Measurements from ENCODE around the gene MICU1. TPM values are rescaled to one million over a fixed set of nuclear protein-coding genes. Genes with fewer than 3 reads are reported as not detected.
"Not testable (repeated sequence)": the region's sequence is repeated elsewhere in the genome, so short reads cannot be mapped to it uniquely, and the experiment has no call there.

The MICU1 gene
- total and polyA plus RNA-seq, 7 donors, result 29.4 to 53.5 (median 33.9) TPM

GRCh38 chr10:72325243-72326175 lies 300.4 kb downstream of the MICU1 start:
- DNase-seq, result peak; percentile 81
- TF ChIP-seq POLR2AphosphoS5 (IDR thresholded peaks at IDR 0.05), result peak in 1 of 4 donors; percentile 28
- intact Hi-C loops (cut with DNase I); H3K27me3 ChIP-seq; H3K4me3 ChIP-seq; H3K36me3 ChIP-seq; H3K9me3 ChIP-seq: not testable (repeated sequence)
- 85 to 86% methylated on average over 49 of the region's 49 CpGs for WGBS, 2 donors
- Histone ChIP-seq H3K27ac (peak overlapping the region; percentile 27 to 60 (median 50)), H3K4me1 (peaks cover 0 to 35% (median 32%) of the 10 kb centered on the region in 4 donors)

DNA sequence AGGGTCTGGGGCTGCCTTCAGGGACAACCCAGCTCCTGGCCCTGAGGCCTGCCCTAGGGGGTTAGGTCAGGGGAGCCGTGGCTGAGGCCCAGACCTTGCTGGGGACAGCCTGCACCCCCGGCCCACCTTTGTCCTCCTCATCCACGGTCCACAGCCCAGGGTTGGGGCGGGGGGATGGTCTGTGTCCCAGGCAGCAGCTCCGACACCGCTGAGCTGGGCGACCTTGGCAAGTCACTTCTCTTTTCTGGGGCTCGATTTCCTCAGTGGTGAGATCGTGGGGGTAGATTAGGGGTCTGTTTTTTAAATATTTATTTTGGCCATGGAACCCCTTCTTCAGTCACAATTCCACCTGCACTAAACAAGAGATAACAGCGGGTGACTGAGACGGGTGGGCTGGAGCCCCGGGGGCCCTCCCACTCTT lies 302.1 kb downstream of the MICU1 start:
- no peaks in the 10 kb centered on the region for H3K36me3 ChIP-seq
- H3K4me3 ChIP-seq, result no peak overlapping the region
- H3K4me1 ChIP-seq, result peaks cover 0 to 50% (median 48%) of the 10 kb centered on the region in 4 donors
- no peaks in the 10 kb centered on the region for H3K9me3 ChIP-seq
- H3K27me3 ChIP-seq, result no peaks in the 10 kb centered on the region
- intact Hi-C loops (cut with DNase I), result no loop called here
- DNase-seq, result no peak
- 60 to 81% methylated on average over 12 of the region's 12 CpGs for WGBS, 2 donors
- H3K27ac ChIP-seq, result no peak overlapping the region
- TF ChIP-seq POLR2AphosphoS5 (IDR thresholded peaks at IDR 0.05) (no peak), POLR2A (IDR thresholded peaks at IDR 0.05) (no peak), CTCF (IDR thresholded peaks at IDR 0.05) (no peak)

GRCh38 chr10:72323108-72323749 lies 302.6 kb downstream of the MICU1 start:
- Histone ChIP-seq H3K4me1 (peaks cover 0 to 48% (median 46%) of the 10 kb centered on the region in 4 donors), H3K4me3 (no peak overlapping the region), H3K27ac (no peak overlapping the region), H3K27me3 (no peaks in the 10 kb centered on the region), H3K36me3 (no peaks in the 10 kb centered on the region), H3K9me3 (no peaks in the 10 kb centered on the region)
- no peak for DNase-seq
- TF ChIP-seq POLR2AphosphoS5 (IDR thresholded peaks at IDR 0.05) (no peak), EP300 (IDR thresholded peaks at IDR 0.05) (no peak), POLR2A (IDR thresholded peaks at IDR 0.05) (no peak), CTCF (IDR thresholded peaks at IDR 0.05) (no peak)
- WGBS, 2 donors, result 93 to 94% methylated on average over 10 of the region's 10 CpGs
- intact Hi-C loops (cut with DNase I), result no loop called here

- TF ChIP-seq POLR2A (IDR thresholded peaks at IDR 0.05), result no peak
- TF ChIP-seq CTCF (IDR thresholded peaks at IDR 0.05), result no peak
- no peak for TF ChIP-seq EP300 (IDR thresholded peaks at IDR 0.05)
- Histone ChIP-seq H3K27me3 (no peaks in the 10 kb centered on the region), H3K4me1 (peaks cover 0 to 42% (median 40%) of the 10 kb centered on the region in 4 donors), H3K27ac (no peak overlapping the region), H3K36me3 (no peaks in the 10 kb centered on the region), H3K4me3 (no peak overlapping the region), H3K9me3 (no peaks in the 10 kb centered on the region)
- no peak for DNase-seq
- WGBS, 2 donors, result 80 to 94% methylated on average over 16 of the region's 16 CpGs
- intact Hi-C loops (cut with DNase I), result no loop called here
These were observed 303.4 kb downstream of the MICU1 start for GRCh38 chr10:72322280-72323058.

DNA sequence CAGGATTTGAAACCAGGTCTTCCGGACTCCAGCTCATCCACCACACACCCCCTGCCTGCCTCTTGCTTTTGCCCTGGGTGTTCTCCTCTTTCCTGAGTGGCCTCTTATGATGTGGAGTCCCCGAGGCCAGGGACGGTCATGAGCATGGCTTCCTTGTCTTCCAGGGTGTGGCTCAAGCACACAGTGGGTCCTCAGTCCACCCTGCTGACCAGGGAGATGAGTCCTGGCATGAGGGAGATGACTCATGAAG lies 303.9 kb downstream of the MICU1 start:
- intact Hi-C loops (cut with DNase I), result no loop called here
- Histone ChIP-seq H3K4me3 (no peak overlapping the region), H3K4me1 (peaks cover 0 to 45% (median 44%) of the 10 kb centered on the region in 4 donors), H3K27ac (no peak overlapping the region), H3K36me3 (no peaks in the 10 kb centered on the region), H3K27me3 (no peaks in the 10 kb centered on the region), H3K9me3 (no peaks in the 10 kb centered on the region)
- no peak for DNase-seq
- WGBS, 2 donors, result 73 to 90% methylated on average over 3 of the region's 3 CpGs
- no peak for TF ChIP-seq POLR2AphosphoS5 (IDR thresholded peaks at IDR 0.05)
- TF ChIP-seq CTCF (IDR thresholded peaks at IDR 0.05), result no peak

Measured in sigmoid colon (tissue), 7 donors.